Measurements from ENCODE around the gene SCART1. TPM values are rescaled to one million over a fixed set of nuclear protein-coding genes. Genes with fewer than 3 reads are reported as not detected.

The SCART1 gene
- total RNA-seq, 1 experiment from 2014 or later = 3.7 TPM

GRCh38 chr10:133419211-133419950 lies 34.4 kb upstream of the SCART1 start:
- ChIA-PET CTCF (no interaction called here), POLR2A (no interaction called here), RAD21 (ENCODE audit: low non-redundant PET in 1 of 2, low total read pairs in 2 of 2, uncharacterized antibody in 2 of 2, unreplicated experiment in 2 of 2) (no interaction called here)
- Histone ChIP-seq H3K27me3 (ENCODE audit: insufficient read depth, low read length) (no peaks in the 10 kb centered on the region), H2AFZ (ENCODE audit: low read depth, low read length, poor library complexity, severe bottlenecking) (no peak overlapping the region), H3K4me2 (ENCODE audit: low read length) (no peak overlapping the region), H3K27ac (ENCODE audit: low read depth, low read length) (no peak overlapping the region), H3K36me3 (ENCODE audit: control insufficient read depth in 1 of 2, insufficient read depth in 2 of 2, low read length in 2 of 2) (peaks cover 0 to 3% of the 10 kb centered on the region in 2 experiments; a peak in 1 of 4 replicates), H3K9me3 (ENCODE audit: control insufficient read depth in 1 of 2, insufficient read depth in 1 of 2, low read depth in 1 of 2, low read length in 2 of 2) (no peaks in the 10 kb centered on the region), H3K9me2 (ENCODE audit: insufficient read depth) (no peaks in the 10 kb centered on the region), H3K9ac (ENCODE audit: low read length) (no peak overlapping the region), H3K4me1 (ENCODE audit: control insufficient read depth in 1 of 2, insufficient read depth in 2 of 2, low read length in 2 of 2) (no peaks in the 10 kb centered on the region), H3K4me3 (replicated peaks in 1 of 2; ENCODE audit: low read depth in 1 of 2, low read length in 2 of 2) (no peak overlapping the region), H3K79me2 (ENCODE audit: insufficient read depth, low read length) (no peaks in the 10 kb centered on the region), H4K20me1 (ENCODE audit: insufficient read depth) (no peaks in the 10 kb centered on the region)
- intact Hi-C loops (cut with micrococcal nuclease) = no loop called here
- no TSS peak for BruUV-seq (replicated peaks)
- TF ChIP-seq REST (IDR thresholded peaks at IDR 0.05; ENCODE audit: low read depth) (no peak), ZBTB33 (IDR thresholded peaks at IDR 0.05; ENCODE audit: extremely low read depth, insufficient replicate concordance, low read length) (no peak), SRF (IDR thresholded peaks at IDR 0.05; ENCODE audit: low read depth) (no peak), EZH2phosphoT487 (IDR thresholded peaks at IDR 0.05; ENCODE audit: borderline replicate concordance) (no peak), CEBPB (IDR thresholded peaks at IDR 0.05; ENCODE audit: low read depth) (no peak), ATF3 (IDR thresholded peaks at IDR 0.05) (no peak), JUND (IDR thresholded peaks at IDR 0.05) (no peak), YY1 (IDR thresholded peaks at IDR 0.05; ENCODE audit: extremely low read depth, insufficient replicate concordance, low read depth, low read length) (no peak), SIN3A (IDR thresholded peaks at IDR 0.05; ENCODE audit: low read depth) (no peak), ELF1 (IDR thresholded peaks at IDR 0.05; ENCODE audit: borderline replicate concordance, low read depth) (no peak), MAX (IDR thresholded peaks at IDR 0.05) (no peak), POLR2AphosphoS5 (IDR thresholded peaks at IDR 0.05; ENCODE audit: low read depth, low read length) (no peak), EGR1 (IDR thresholded peaks at IDR 0.05; ENCODE audit: low read depth) (no peak)
- no peak for DNase-seq (ENCODE audit: low read depth, low spot score)
- ATAC-seq = no peak

All from HCT116 (cell line).